Endodermal cell (in vitro differentiated cells): ENCODE results near the gene ADGRB3. TPM values are rescaled to one million over a fixed set of nuclear protein-coding genes. Genes with fewer than 3 reads are reported as not detected.

Experiments used
- DNase-seq: peaks from one replicate; pipeline ENCODE4 v3.0.0-alpha.2; 2017
- H3K27ac ChIP-seq: 2 replicates; pipeline ENCODE4 v1.5.1; 2013; ENCODE audit warnings: mild to moderate bottlenecking, low read depth, low read length, moderate library complexity
- H3K27me3 ChIP-seq: 2 replicates; pipeline ENCODE4 v1.6.1; 2013; ENCODE audit warnings: mild to moderate bottlenecking, low read length, moderate library complexity; ENCODE audit not compliant: insufficient read depth, control insufficient read depth, poor library complexity, severe bottlenecking
- H3K36me3 ChIP-seq: 2 replicates; pipeline ENCODE4 v1.7.0; 2013; ENCODE audit warnings: mild to moderate bottlenecking, low read length, moderate library complexity; ENCODE audit not compliant: control insufficient read depth, insufficient read depth
- H3K4me1 ChIP-seq: one replicate; pipeline ENCODE4 v1.7.0; 2013; ENCODE audit warnings: low read length; ENCODE audit not compliant: control insufficient read depth, insufficient read depth
- H3K4me3 ChIP-seq: 2 replicates; pipeline ENCODE4 v1.5.1; 2013; ENCODE audit warnings: mild to moderate bottlenecking, low read length, moderate library complexity
- H3K9ac ChIP-seq: 2 replicates; pipeline ENCODE4 v1.6.1; 2013; ENCODE audit warnings: mild to moderate bottlenecking, low read length, moderate library complexity; ENCODE audit not compliant: poor library complexity, severe bottlenecking; ENCODE audit errors: extremely low read depth
- H3K9me3 ChIP-seq: 2 replicates; pipeline ENCODE4 v1.6.1; 2013; ENCODE audit warnings: mild to moderate bottlenecking, low read length, moderate library complexity; ENCODE audit not compliant: control insufficient read depth
- H3K27ac Mint-ChIP-seq: 2 replicates; pipeline ENCODE4 v1.8.0; 2020; ENCODE audit warnings: mixed read lengths
- H3K27me3 Mint-ChIP-seq: 2 replicates; pipeline ENCODE4 v1.8.0; 2021; ENCODE audit warnings: mild to moderate bottlenecking, mixed read lengths; ENCODE audit not compliant: insufficient read depth
- H3K36me3 Mint-ChIP-seq: 2 replicates; pipeline ENCODE4 v1.8.0; 2020; ENCODE audit warnings: low read depth, mixed read lengths
- H3K4me1 Mint-ChIP-seq: 2 replicates; pipeline ENCODE4 v1.8.0; 2020; ENCODE audit warnings: mixed read lengths
- H3K4me3 Mint-ChIP-seq: 2 replicates; pipeline ENCODE4 v1.8.0; 2020; ENCODE audit warnings: mild to moderate bottlenecking, moderate library complexity, mixed read lengths
- H3K9me3 Mint-ChIP-seq: 2 replicates; pipeline ENCODE4 v1.8.0; 2020; ENCODE audit warnings: mild to moderate bottlenecking, mixed read lengths
- CTCF ChIP-seq: fragments of 200-600 bp; sonication (generic); conservative IDR thresholded peaks from 2 replicates; pipeline ENCODE4 v1.5.0; 2021; ENCODE audit warnings: antibody characterized with exemption, mild to moderate bottlenecking
- WGBS, 2 experiments: methylation state at CpG; one replicate each; pipeline versions ENCODE4 v1.1.5 to v1.1.7; 2013; ENCODE audit warnings: missing lambda C conversion rate in 2 of 2, mixed read lengths in 1 of 2; ENCODE audit not compliant: insufficient coverage in 1 of 2, insufficient read length in 1 of 2; 5-methylcytosine and 5-hydroxymethylcytosine counted together
- total RNA-seq, 2 donors: library from RNA; stranded (reverse); fragmentation: NEBNext Ultra II Directional in 1 of 2; extraction: Animal tissue kit (Norgen Biotek cat#: 25700) in 1 of 2; gene quantifications; 2 replicates in 1 of 2; 3 replicates in 1 of 2; pipeline ENCODE4 v1.2.1, GENCODE V29; 2021

Gene ADGRB3
- total RNA-seq, 2 donors from 2014 or later: 0.33 to 1.3 TPM

GRCh38 chr6:69216127-69216526, 581.0 kb downstream of the ADGRB3 start:
- H3K27me3 Mint-ChIP-seq: no peaks in the 10 kb centered on the region
- no peak overlapping the region for H3K4me3 Mint-ChIP-seq
- H3K27me3 ChIP-seq: no peaks in the 10 kb centered on the region
- H3K36me3 Mint-ChIP-seq: no peaks in the 10 kb centered on the region
- H3K4me1 ChIP-seq: no peaks in the 10 kb centered on the region
- peak; percentile 47 for DNase-seq
- TF ChIP-seq CTCF: no peak
- H3K27ac Mint-ChIP-seq: peak overlapping the region; percentile 56
- H3K9ac ChIP-seq: no peak overlapping the region
- peaks cover 18% of the 10 kb centered on the region for H3K4me1 Mint-ChIP-seq
- no peaks in the 10 kb centered on the region for H3K9me3 ChIP-seq
- no peak overlapping the region for H3K27ac ChIP-seq
- H3K36me3 ChIP-seq: no peaks in the 10 kb centered on the region
- no peak overlapping the region for H3K4me3 ChIP-seq
- no peaks in the 10 kb centered on the region for H3K9me3 Mint-ChIP-seq
- 73% methylated on average over 1 of the region's 1 CpG; no CpG with 5 or more reads in 1 of the 2 experiments for WGBS, 2 experiments

- no peak for TF ChIP-seq CTCF
- H3K9me3 Mint-ChIP-seq: no peaks in the 10 kb centered on the region
- H3K4me3 ChIP-seq: no peak overlapping the region
- no peak overlapping the region for H3K27ac Mint-ChIP-seq
- no peaks in the 10 kb centered on the region for H3K27me3 Mint-ChIP-seq
- H3K9ac ChIP-seq: no peak overlapping the region
- 87 to 100% methylated on average over 1 to 2 of the region's 2 CpGs for WGBS, 2 experiments
- no peaks in the 10 kb centered on the region for H3K4me1 ChIP-seq
- no peaks in the 10 kb centered on the region for H3K9me3 ChIP-seq
- no peak overlapping the region for H3K4me3 Mint-ChIP-seq
- H3K27ac ChIP-seq: no peak overlapping the region
- no peaks in the 10 kb centered on the region for H3K36me3 Mint-ChIP-seq
- H3K4me1 Mint-ChIP-seq: peaks cover 18% of the 10 kb centered on the region
- no peaks in the 10 kb centered on the region for H3K27me3 ChIP-seq
- no peak for DNase-seq
- H3K36me3 ChIP-seq: no peaks in the 10 kb centered on the region
These were observed 582.3 kb downstream of the ADGRB3 start for GRCh38 chr6:69217343-69217742.

- H3K4me1 Mint-ChIP-seq: peaks cover 13% of the 10 kb centered on the region
These were observed 585.3 kb downstream of the ADGRB3 start for GRCh38 chr6:69220375-69220774.

More at GRCh38 chr6:69220375-69220774, 585.3 kb downstream of the ADGRB3 start:
- Histone ChIP-seq H3K4me1 (no peaks in the 10 kb centered on the region), H3K27me3 (no peaks in the 10 kb centered on the region), H3K36me3 (no peaks in the 10 kb centered on the region), H3K27ac (no peak overlapping the region), H3K9me3 (no peaks in the 10 kb centered on the region), H3K9ac (no peak overlapping the region), H3K4me3 (no peak overlapping the region)
- no peak overlapping the region for H3K4me3 Mint-ChIP-seq
- TF ChIP-seq CTCF: no peak
- H3K9me3 Mint-ChIP-seq: no peaks in the 10 kb centered on the region
- peak overlapping the region; percentile 67 for H3K27ac Mint-ChIP-seq
- no peaks in the 10 kb centered on the region for H3K36me3 Mint-ChIP-seq
- WGBS, 2 experiments: 51 to 75% methylated on average over 1 to 3 of the region's 3 CpGs
- DNase-seq: no peak
- no peaks in the 10 kb centered on the region for H3K27me3 Mint-ChIP-seq
